Liver (tissue), 9 donors: ENCODE results near the gene MGAT5. TPM values are rescaled to one million over a fixed set of nuclear protein-coding genes. Genes with fewer than 3 reads are reported as not detected.

Experiments used
- DNase-seq: peaks from one replicate; pipeline ENCODE4 v3.0.0-alpha.2; 2017; ENCODE audit warnings: low spot score
- H3K27ac ChIP-seq, 2 donors: one replicate each; pipeline ENCODE4 v1.7.0; 2013; ENCODE audit warnings: inconsistent platforms in 2 of 2, low read length in 2 of 2, control low read depth in 1 of 2, low read depth in 1 of 2, mild to moderate bottlenecking in 1 of 2
- H3K27me3 ChIP-seq, 4 donors: one replicate each; pipeline versions ENCODE4 v1.6.1 to v1.7.0; 2013; ENCODE audit warnings: low read length in 3 of 4, inconsistent platforms in 1 of 4, mild to moderate bottlenecking in 1 of 4, moderate library complexity in 1 of 4; ENCODE audit not compliant: control insufficient read depth in 4 of 4, insufficient read depth in 4 of 4
- H3K36me3 ChIP-seq, 4 donors: one replicate each; pipeline versions ENCODE4 v1.6.1 to v1.7.0; 2013; ENCODE audit warnings: low read length in 3 of 4, mild to moderate bottlenecking in 3 of 4, low read depth in 1 of 4, moderate library complexity in 1 of 4; ENCODE audit not compliant: control insufficient read depth in 4 of 4, insufficient read depth in 3 of 4
- H3K4me1 ChIP-seq, 4 donors: one replicate each; pipeline versions ENCODE4 v1.6.1 to v1.7.0; 2013; ENCODE audit warnings: low read length in 3 of 4, mild to moderate bottlenecking in 3 of 4, moderate library complexity in 1 of 4; ENCODE audit not compliant: control insufficient read depth in 4 of 4, insufficient read depth in 4 of 4
- H3K4me3 ChIP-seq, 3 donors: one replicate each; pipeline versions ENCODE4 v1.6.1 to v1.7.0; 2013; ENCODE audit warnings: low read length in 3 of 3, control low read depth in 1 of 3, low read depth in 1 of 3, mild to moderate bottlenecking in 1 of 3
- H3K9ac ChIP-seq, 2 donors: one replicate each; pipeline ENCODE4 v1.7.0; 2013; ENCODE audit warnings: low read length in 2 of 2, mild to moderate bottlenecking in 2 of 2, moderate library complexity in 2 of 2, control low read depth in 1 of 2, low read depth in 1 of 2
- H3K9me3 ChIP-seq, 4 donors: one replicate each; pipeline versions ENCODE4 v1.6.1 to v1.7.0; 2013; ENCODE audit warnings: low read length in 3 of 4; ENCODE audit not compliant: control insufficient read depth in 4 of 4
- EGR1 ChIP-seq, 2 donors: IDR thresholded peaks; 2 replicates each; pipeline ENCODE4 v1.6.1; 2016 to 2018; ENCODE audit warnings: antibody characterized with exemption in 2 of 2, low read depth in 2 of 2
- FOXA1 ChIP-seq: IDR thresholded peaks from 2 replicates; pipeline ENCODE4 v1.6.1; 2016; ENCODE audit warnings: antibody characterized with exemption
- GABPA ChIP-seq, 2 donors: IDR thresholded peaks in 1 of 2; conservative IDR thresholded peaks in 1 of 2; 2 replicates each; pipeline ENCODE4 v1.6.1; 2016; ENCODE audit warnings: antibody characterized with exemption in 2 of 2, mild to moderate bottlenecking in 1 of 2, moderate library complexity in 1 of 2
- HNF4A ChIP-seq, 2 donors: conservative IDR thresholded peaks; 2 replicates each; pipeline ENCODE4 v1.6.1; 2016; ENCODE audit warnings: antibody characterized with exemption in 2 of 2, mild to moderate bottlenecking in 2 of 2
- HNF4G ChIP-seq: IDR thresholded peaks from 2 replicates; pipeline ENCODE4 v1.6.1; 2016; ENCODE audit warnings: antibody characterized with exemption
- JUND ChIP-seq, 2 donors: IDR thresholded peaks; 2 replicates each; pipeline ENCODE4 v1.6.1; 2016; ENCODE audit warnings: antibody characterized with exemption in 2 of 2
- RAD21 ChIP-seq, 2 donors: IDR thresholded peaks; 2 replicates each; pipeline ENCODE4 v1.6.1; 2016; ENCODE audit warnings: antibody characterized with exemption in 2 of 2, mild to moderate bottlenecking in 2 of 2
- RXRA ChIP-seq, 2 donors: IDR thresholded peaks; 2 replicates each; pipeline ENCODE4 v1.6.1; 2017 to 2018; ENCODE audit warnings: antibody characterized with exemption in 2 of 2, mild to moderate bottlenecking in 1 of 2
- SP1 ChIP-seq: IDR thresholded peaks from 2 replicates; pipeline ENCODE4 v1.6.1; 2018; ENCODE audit warnings: antibody characterized with exemption, mild to moderate bottlenecking
- ZBTB33 ChIP-seq: IDR thresholded peaks from 2 replicates; pipeline ENCODE4 v1.6.1; 2016; ENCODE audit warnings: antibody characterized with exemption
- WGBS: extraction: QIAGEN DNeasy Blood & Tissue Kit; methylation state at CpG from one replicate; pipeline ENCODE4 v1.1.7; 2013; 5-methylcytosine and 5-hydroxymethylcytosine counted together
- polyA plus RNA-seq, 2 donors: library from polyadenylated mRNA; stranded (reverse) in 1 of 2; unstranded in 1 of 2; fragments of 200-250 nt in 1 of 2; fragments of >200 nt in 1 of 2; fragmentation: Nextera tagmentation in 1 of 2; extraction: Ambion mirVana in 1 of 2; gene quantifications; one replicate each; pipeline versions ENCODE4 v1.2.1 to v1.2.3, GENCODE V29; 2013 to 2015
- total RNA-seq, 2 donors: library from RNA; depleted of rRNA; stranded (reverse); fragments of >200 nt; gene quantifications; one replicate each; pipeline ENCODE4 v1.2.3, GENCODE V29; 2014
- TF ChIP-seq, protein P1 (sequence below): IDR thresholded peaks from 2 replicates; pipeline ENCODE4 v1.6.1; 2016; ENCODE audit warnings: antibody characterized with exemption, mild to moderate bottlenecking
- donor health status: healthy.
- donor health status: healthy.
- donor health status: healthy.
- donor health status: healthy.
- donor health status: healthy.

Gene MGAT5
- total and polyA plus RNA-seq, 4 donors, result 1.8 to 12.7 (median 5.6) TPM

DNA sequence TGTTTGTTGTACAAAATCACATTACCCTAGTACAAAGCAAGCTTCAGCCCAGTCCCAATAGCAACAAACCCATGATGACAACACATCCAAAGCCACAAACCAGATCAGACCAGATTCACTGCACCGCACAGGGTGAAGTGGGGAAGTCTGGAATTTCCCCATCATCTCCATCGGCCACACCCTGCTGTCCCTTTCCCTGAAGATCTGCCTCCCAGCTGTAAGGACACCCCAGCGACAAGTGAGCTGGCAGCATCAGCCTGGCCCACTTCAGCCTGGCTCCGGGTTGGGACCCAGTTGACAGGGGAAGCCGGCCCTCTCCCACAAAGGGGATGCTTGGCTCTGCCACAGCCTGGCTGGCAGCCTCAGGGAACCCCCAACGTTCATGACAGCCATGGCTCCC, 207.6 kb downstream of the MGAT5 start (continued):
- TF ChIP-seq, protein P1, sequence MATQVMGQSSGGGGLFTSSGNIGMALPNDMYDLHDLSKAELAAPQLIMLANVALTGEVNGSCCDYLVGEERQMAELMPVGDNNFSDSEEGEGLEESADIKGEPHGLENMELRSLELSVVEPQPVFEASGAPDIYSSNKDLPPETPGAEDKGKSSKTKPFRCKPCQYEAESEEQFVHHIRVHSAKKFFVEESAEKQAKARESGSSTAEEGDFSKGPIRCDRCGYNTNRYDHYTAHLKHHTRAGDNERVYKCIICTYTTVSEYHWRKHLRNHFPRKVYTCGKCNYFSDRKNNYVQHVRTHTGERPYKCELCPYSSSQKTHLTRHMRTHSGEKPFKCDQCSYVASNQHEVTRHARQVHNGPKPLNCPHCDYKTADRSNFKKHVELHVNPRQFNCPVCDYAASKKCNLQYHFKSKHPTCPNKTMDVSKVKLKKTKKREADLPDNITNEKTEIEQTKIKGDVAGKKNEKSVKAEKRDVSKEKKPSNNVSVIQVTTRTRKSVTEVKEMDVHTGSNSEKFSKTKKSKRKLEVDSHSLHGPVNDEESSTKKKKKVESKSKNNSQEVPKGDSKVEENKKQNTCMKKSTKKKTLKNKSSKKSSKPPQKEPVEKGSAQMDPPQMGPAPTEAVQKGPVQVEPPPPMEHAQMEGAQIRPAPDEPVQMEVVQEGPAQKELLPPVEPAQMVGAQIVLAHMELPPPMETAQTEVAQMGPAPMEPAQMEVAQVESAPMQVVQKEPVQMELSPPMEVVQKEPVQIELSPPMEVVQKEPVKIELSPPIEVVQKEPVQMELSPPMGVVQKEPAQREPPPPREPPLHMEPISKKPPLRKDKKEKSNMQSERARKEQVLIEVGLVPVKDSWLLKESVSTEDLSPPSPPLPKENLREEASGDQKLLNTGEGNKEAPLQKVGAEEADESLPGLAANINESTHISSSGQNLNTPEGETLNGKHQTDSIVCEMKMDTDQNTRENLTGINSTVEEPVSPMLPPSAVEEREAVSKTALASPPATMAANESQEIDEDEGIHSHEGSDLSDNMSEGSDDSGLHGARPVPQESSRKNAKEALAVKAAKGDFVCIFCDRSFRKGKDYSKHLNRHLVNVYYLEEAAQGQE, result no peak
- TF ChIP-seq RXRA (IDR thresholded peaks at IDR 0.05), result no peak
- TF ChIP-seq HNF4G, result no peak
- TF ChIP-seq HNF4A (conservative IDR thresholded peaks at IDR 0.05), result no peak
- no peak for TF ChIP-seq JUND (IDR thresholded peaks at IDR 0.05)
- no peak for TF ChIP-seq SP1

- TF ChIP-seq SP1 (no peak), ZBTB33 (no peak), EGR1 (IDR thresholded peaks at IDR 0.05; ENCODE audit: low read depth in 2 of 2) (no peak), GABPA (IDR thresholded peaks at IDR 0.05 in 1 of 2, conservative IDR thresholded peaks at IDR 0.05 in 1 of 2) (no peak), RAD21 (IDR thresholded peaks at IDR 0.05) (no peak), FOXA1 (no peak)
- TF ChIP-seq, protein P1, result no peak
- no peaks in the 10 kb centered on the region for H3K9me3 ChIP-seq
- H3K36me3 ChIP-seq, result no peaks in the 10 kb centered on the region
- H3K27me3 ChIP-seq, result no peaks in the 10 kb centered on the region
- 94% methylated on average over 6 of the region's 6 CpGs for WGBS
- DNase-seq, result no peak
- no peak overlapping the region for H3K4me3 ChIP-seq
- H3K27ac ChIP-seq, result no peak overlapping the region
- H3K4me1 ChIP-seq, result peaks cover 0 to 15% (median 10%) of the 10 kb centered on the region in 4 donors
- H3K9ac ChIP-seq, result no peak overlapping the region
These were observed 208.4 kb downstream of the MGAT5 start for GRCh38 chr2:134462275-134462674.
